IMR-90 (cell line): Measurements from ENCODE around the gene CMTM1. TPM values are rescaled to one million over a fixed set of nuclear protein-coding genes. Genes with fewer than 3 reads are reported as not detected.

Source experiments
- ATAC-seq: fragments of 200-7000 bp; cut with Tn5 transposase; 2 replicates; pipeline ENCODE4 v1.9.1; 2020; ENCODE audit warnings: low read depth, mild to moderate bottlenecking, moderate library complexity
- BruUV-seq: library from RNA; stranded (reverse); fragments of 400-500 nt; replicated peaks from 2 replicates; lab custom pipeline; 2021; lab: Mats Ljungman, UMichigan
- CTCF ChIA-PET: fragments of 300-600 bp; formaldehyde crosslinking; extraction: SDS; loops from one replicate; lab custom pipeline; 2021; ENCODE audit warnings: antibody characterized with exemption; lab: Yijun Ruan, JAX
- POLR2A ChIA-PET: fragments of 300-600 bp; sonication (Branson Sonifier 250); formaldehyde crosslinking; loops from one replicate; lab custom pipeline; 2022; ENCODE audit warnings: antibody characterized with exemption; ENCODE audit not compliant: unreplicated experiment; lab: Charles Lee
- DNase-seq: peaks from one replicate; pipeline ENCODE4 v3.0.0; 2013
- H2AFZ ChIP-seq: replicated peaks from 2 replicates; pipeline ENCODE3; 2013; ENCODE audit warnings: low read length, mild to moderate bottlenecking; ENCODE audit not compliant: poor library complexity
- H2AK5ac ChIP-seq: 2 replicates; pipeline ENCODE4 v1.6.1; 2013; ENCODE audit warnings: low read depth, low read length, inconsistent platforms
- H2AK9ac ChIP-seq: replicated peaks from 2 replicates; pipeline ENCODE3; 2013; ENCODE audit warnings: mild to moderate bottlenecking, low read depth, low read length, moderate library complexity; ENCODE audit not compliant: poor library complexity
- H2BK120ac ChIP-seq: 2 replicates; pipeline ENCODE4 v1.6.1; 2013; ENCODE audit warnings: low read depth, low read length, inconsistent platforms
- H2BK15ac ChIP-seq: 3 replicates; pipeline ENCODE4 v1.6.1; 2013; ENCODE audit warnings: low read depth, low read length, inconsistent platforms
- H2BK20ac ChIP-seq: 2 replicates; pipeline ENCODE4 v1.6.1; 2013; ENCODE audit warnings: low read depth, mild to moderate bottlenecking, inconsistent platforms, low read length, moderate library complexity
- H2BK5ac ChIP-seq: 2 replicates; pipeline ENCODE4 v1.6.1; 2013; ENCODE audit warnings: mild to moderate bottlenecking, low read depth, low read length, inconsistent platforms; ENCODE audit not compliant: poor library complexity, severe bottlenecking
- H3K14ac ChIP-seq: replicated peaks from 2 replicates; pipeline ENCODE4 v1.6.1; 2013; ENCODE audit warnings: low read depth, low read length, inconsistent platforms
- H3K18ac ChIP-seq: 2 replicates; pipeline ENCODE4 v1.6.1; 2013; ENCODE audit warnings: low read depth, low read length, control low read depth
- H3K23ac ChIP-seq: 2 replicates; pipeline ENCODE4 v1.6.1; 2013; ENCODE audit warnings: low read depth, low read length, inconsistent platforms
- H3K27ac ChIP-seq: 2 replicates; pipeline ENCODE4 v1.5.1; 2013; ENCODE audit warnings: mild to moderate bottlenecking, control low read depth, low read length; ENCODE audit not compliant: insufficient read depth
- H3K27me3 ChIP-seq: 2 replicates; pipeline ENCODE4 v1.6.1; 2013; ENCODE audit warnings: low read length; ENCODE audit not compliant: control insufficient read depth, insufficient read depth
- H3K36me3 ChIP-seq: 2 replicates; pipeline ENCODE4 v1.6.1; 2013; ENCODE audit warnings: low read length, mixed read lengths; ENCODE audit not compliant: control insufficient read depth, insufficient read depth
- H3K4ac ChIP-seq: 2 replicates; pipeline ENCODE4 v1.6.1; 2013; ENCODE audit warnings: low read depth, low read length, inconsistent platforms
- H3K4me1 ChIP-seq: 2 replicates; pipeline ENCODE4 v1.6.1; 2013; ENCODE audit warnings: low read length, mixed read lengths; ENCODE audit not compliant: control insufficient read depth, insufficient read depth
- H3K4me2 ChIP-seq: 2 replicates; pipeline ENCODE4 v1.6.1; 2013; ENCODE audit warnings: low read depth, mild to moderate bottlenecking, control low read depth, low read length, moderate library complexity
- H3K4me3 ChIP-seq: 2 replicates; pipeline ENCODE4 v1.5.1; 2013; ENCODE audit warnings: low read depth, mild to moderate bottlenecking, control low read depth, low read length, moderate library complexity; ENCODE audit not compliant: insufficient read depth
- H3K56ac ChIP-seq: 2 replicates; pipeline ENCODE4 v1.6.1; 2013; ENCODE audit warnings: low read length, inconsistent platforms; ENCODE audit not compliant: insufficient read depth; ENCODE audit errors: extremely low read depth
- H3K79me1 ChIP-seq, 2 experiments: 2 replicates each; pipeline ENCODE4 v1.6.1; 2013; ENCODE audit warnings: low read length in 2 of 2, inconsistent platforms in 1 of 2, low read depth in 1 of 2
- H3K9ac ChIP-seq: 2 replicates; pipeline ENCODE4 v1.6.1; 2013; ENCODE audit warnings: low read depth, low read length, control low read depth
- H3K9me1 ChIP-seq: 2 replicates; pipeline ENCODE4 v1.6.1; 2013; ENCODE audit warnings: low read length, inconsistent platforms; ENCODE audit not compliant: insufficient read depth
- H3K9me3 ChIP-seq: 2 replicates; pipeline ENCODE4 v1.6.1; 2013; ENCODE audit warnings: low read length; ENCODE audit not compliant: control insufficient read depth, insufficient read depth
- H4K20me1 ChIP-seq: 2 replicates; pipeline ENCODE4 v1.6.1; 2013; ENCODE audit warnings: low read length, inconsistent platforms; ENCODE audit not compliant: insufficient read depth
- H4K5ac ChIP-seq: 2 replicates; pipeline ENCODE4 v1.6.1; 2013; ENCODE audit warnings: mild to moderate bottlenecking, low read depth, low read length, control low read depth
- H4K8ac ChIP-seq, 2 experiments: 2 replicates each; pipeline ENCODE4 v1.6.1; 2013; ENCODE audit warnings: low read depth in 2 of 2, low read length in 2 of 2, control low read depth in 1 of 2, inconsistent platforms in 1 of 2
- H4K91ac ChIP-seq: 2 replicates; pipeline ENCODE4 v1.6.1; 2013; ENCODE audit warnings: low read depth, low read length, inconsistent platforms; ENCODE audit not compliant: insufficient read depth
- ELK1 ChIP-seq: fragments of 150-350 bp; IDR thresholded peaks from 2 replicates; pipeline ENCODE4 v1.6.1; 2016; ENCODE audit warnings: low read depth, mild to moderate bottlenecking, low read length, moderate library complexity, borderline replicate concordance
- RCOR1 ChIP-seq: IDR thresholded peaks from 2 replicates; pipeline ENCODE4 v1.6.1; 2012; ENCODE audit warnings: mild to moderate bottlenecking, low read length, improper control_type of control experiment; ENCODE audit not compliant: insufficient replicate concordance
- SMC3 ChIP-seq: fragments of 150-350 bp; IDR thresholded peaks from 2 replicates; pipeline ENCODE4 v1.6.1; 2016; ENCODE audit warnings: low read depth, mild to moderate bottlenecking, antibody characterized with exemption, low read length, moderate library complexity
- USF2 ChIP-seq: fragments of 150-350 bp; IDR thresholded peaks from 2 replicates; pipeline ENCODE4 v1.6.1; 2017; ENCODE audit warnings: mild to moderate bottlenecking, antibody characterized with exemption, low read length, low read depth
- WGBS, 2 experiments: methylation state at CpG; one replicate each; pipeline versions ENCODE4 v1.1.5 to v1.1.7; 2013; ENCODE audit warnings: missing lambda C conversion rate in 2 of 2; ENCODE audit not compliant: insufficient read length in 1 of 2; ENCODE audit errors: extremely low coverage in 2 of 2; 5-methylcytosine and 5-hydroxymethylcytosine counted together
- dilution Hi-C: fragments of 300-500 bp; cut with HindIII; formaldehyde crosslinking; loops from one replicate; pipeline ENCODE4 v1.14.3; 2018; ENCODE audit warnings: low sequenced_read_pairs; ENCODE audit not compliant: unreplicated experiment
- in situ Hi-C: fragments of 300-500 bp; cut with MboI; formaldehyde crosslinking; loops from 3 replicates; pipeline ENCODE4 v1.14.3; 2019; ENCODE audit warnings: low sequenced_read_pairs, inconsistent platforms, mixed read lengths
- intact Hi-C: fragments of 100-400 bp; cut with micrococcal nuclease; formaldehyde crosslinking; loops from 2 replicates; pipeline ENCODE4 v1.10.0; 2022
- polyA plus RNA-seq, 3 experiments: library from polyadenylated mRNA; depleted of rRNA; stranded (reverse); fragments of >200 nt; gene quantifications; 2 replicates each; pipeline ENCODE4 v1.2.3, GENCODE V29; 2012; ENCODE audit warnings: low replicate concordance in 1 of 3
- total RNA-seq: library from RNA; depleted of rRNA; stranded (reverse); fragments of >200 nt; gene quantifications from 2 replicates; pipeline ENCODE4 v1.2.3, GENCODE V29; 2012

Gene CMTM1
- total and polyA plus RNA-seq, 2 of the 4 experiments (the other 2 are of a cell fraction) = 0.54 to 2.1 TPM

GRCh38 chr16:66547101-66547989, 18.9 kb upstream of the CMTM1 start (continued):
- no peak for TF ChIP-seq USF2

- no peak overlapping the region for H3K4me2 ChIP-seq
- H3K79me1 ChIP-seq = peaks cover 25 to 32% of the 10 kb centered on the region in 2 experiments
- H3K14ac ChIP-seq = no peak overlapping the region
- H3K56ac ChIP-seq = no peak overlapping the region
- peak overlapping the region; percentile 6 for H2AK9ac ChIP-seq
- no peak overlapping the region for H3K9ac ChIP-seq
- H2AK5ac ChIP-seq = no peak overlapping the region
- no peak overlapping the region for H3K18ac ChIP-seq
- H3K9me3 ChIP-seq = no peaks in the 10 kb centered on the region
- DNase-seq (no peak), ATAC-seq (no peak)
- intact Hi-C loops = no loop called here
- H2BK20ac ChIP-seq = no peak overlapping the region
- no TSS peak for BruUV-seq
- H2BK15ac ChIP-seq = no peak overlapping the region
- POLR2A ChIA-PET = no interaction called here
- H4K20me1 ChIP-seq = no peaks in the 10 kb centered on the region
- H3K4me3 ChIP-seq = no peak overlapping the region
- WGBS, 2 experiments = 100% methylated on average over 2 of the region's 4 CpGs; no CpG with 5 or more reads in 1 of the 2 experiments
- H2BK5ac ChIP-seq = no peak overlapping the region
- no peak overlapping the region for H4K91ac ChIP-seq
- CTCF ChIA-PET = no interaction called here
- dilution Hi-C loops = no loop called here
- peaks cover 5% of the 10 kb centered on the region for H3K4me1 ChIP-seq
- peak overlapping the region; percentile 23; the same call in 1 of the 2 replicates for H3K23ac ChIP-seq
- H3K27ac ChIP-seq = no peak overlapping the region
- H3K27me3 ChIP-seq = no peaks in the 10 kb centered on the region
- no peak overlapping the region for H2BK120ac ChIP-seq
- peaks cover 12% of the 10 kb centered on the region; the same call in 1 of the 2 replicates for H3K9me1 ChIP-seq
- TF ChIP-seq SMC3 (no peak), RCOR1 (no peak), ELK1 (no peak)
- H2AFZ ChIP-seq = no peak overlapping the region
- no peak overlapping the region for H3K4ac ChIP-seq
- H4K8ac ChIP-seq = no peak overlapping the region
- in situ Hi-C loops = no loop called here
- H4K5ac ChIP-seq = no peak overlapping the region
- peaks cover 4% of the 10 kb centered on the region; the same call in 1 of the 2 replicates for H3K36me3 ChIP-seq
Observed at GRCh38 chr16:66548068-66548467, 18.2 kb upstream of the CMTM1 start.
